Testis (tissue), 3 donors: ENCODE data around the gene EIPR1. TPM values are rescaled to one million over a fixed set of nuclear protein-coding genes. Genes with fewer than 3 reads are reported as not detected.

Experiments
- DNase-seq: peaks from one replicate; pipeline ENCODE4 v3.0.0-alpha.2; 2019
- H3K27ac ChIP-seq, 2 donors: fragments of 200-600 bp; sonication (generic); one replicate each; pipeline ENCODE4 v1.5.1; 2019
- H3K27me3 ChIP-seq: fragments of 200-600 bp; sonication (generic); one replicate; pipeline ENCODE4 v1.5.1; 2019
- H3K36me3 ChIP-seq: fragments of 200-600 bp; sonication (generic); one replicate; pipeline ENCODE4 v1.5.1; 2017; ENCODE audit warnings: low read depth; ENCODE audit errors: missing control alignments
- H3K4me1 ChIP-seq: fragments of 200-600 bp; sonication (generic); one replicate; pipeline ENCODE4 v1.5.1; 2019
- H3K4me3 ChIP-seq, 2 donors: fragments of 200-600 bp; sonication (generic); one replicate each; pipeline ENCODE4 v1.5.1; 2017 to 2019
- H3K9me3 ChIP-seq: fragments of 200-600 bp; sonication (generic); one replicate; pipeline ENCODE4 v1.5.1; 2017
- POLR2A ChIP-seq: fragments of 450-650 bp; IDR thresholded peaks from one replicate; pipeline ENCODE4 v1.6.1; 2017; ENCODE audit warnings: antibody characterized with exemption, mild to moderate bottlenecking, moderate library complexity
- WGBS, 2 donors: methylation state at CpG; one replicate each; pipeline ENCODE4 v1.1.5; 2018; 5-methylcytosine and 5-hydroxymethylcytosine counted together
- intact Hi-C: fragments of 100-400 bp; cut with DNase I; formaldehyde crosslinking; loops from one replicate; pipeline ENCODE4 v1.15.1; 2023; ENCODE audit warnings: low total_unique reads
- polyA plus RNA-seq: library from polyadenylated mRNA; stranded (reverse); fragments of 350-450 nt; fragmentation: Illumina TruSeq; extraction: RNeasy Lipid Tissue Mini Kit (QIAGEN cat#74804); gene quantifications from one replicate; pipeline ENCODE4 v1.2.3, GENCODE V29; 2014; ENCODE audit warnings: low read depth, low replicate concordance; ENCODE audit not compliant: insufficient read depth
- total RNA-seq, 2 donors: library from RNA; depleted of rRNA; stranded (reverse); fragments of >200 nt; gene quantifications; one replicate each; pipeline ENCODE4 v1.2.3, GENCODE V29; 2016
- TF ChIP-seq, protein P1 (sequence below), 3 experiments: fragments of 450-650 bp in 2 of 3; fragments of 200-600 bp in 1 of 3; sonication (generic) in 1 of 3; IDR thresholded peaks; one replicate each; pipeline ENCODE4 v1.5.1; 2016 to 2019; ENCODE audit warnings: antibody characterized with exemption in 3 of 3, mild to moderate bottlenecking in 2 of 3, moderate library complexity in 1 of 3

Gene EIPR1
- total and polyA plus RNA-seq, 3 donors from 2014 or later, result 31.5 to 40.2 (median 32.1) TPM

DNA sequence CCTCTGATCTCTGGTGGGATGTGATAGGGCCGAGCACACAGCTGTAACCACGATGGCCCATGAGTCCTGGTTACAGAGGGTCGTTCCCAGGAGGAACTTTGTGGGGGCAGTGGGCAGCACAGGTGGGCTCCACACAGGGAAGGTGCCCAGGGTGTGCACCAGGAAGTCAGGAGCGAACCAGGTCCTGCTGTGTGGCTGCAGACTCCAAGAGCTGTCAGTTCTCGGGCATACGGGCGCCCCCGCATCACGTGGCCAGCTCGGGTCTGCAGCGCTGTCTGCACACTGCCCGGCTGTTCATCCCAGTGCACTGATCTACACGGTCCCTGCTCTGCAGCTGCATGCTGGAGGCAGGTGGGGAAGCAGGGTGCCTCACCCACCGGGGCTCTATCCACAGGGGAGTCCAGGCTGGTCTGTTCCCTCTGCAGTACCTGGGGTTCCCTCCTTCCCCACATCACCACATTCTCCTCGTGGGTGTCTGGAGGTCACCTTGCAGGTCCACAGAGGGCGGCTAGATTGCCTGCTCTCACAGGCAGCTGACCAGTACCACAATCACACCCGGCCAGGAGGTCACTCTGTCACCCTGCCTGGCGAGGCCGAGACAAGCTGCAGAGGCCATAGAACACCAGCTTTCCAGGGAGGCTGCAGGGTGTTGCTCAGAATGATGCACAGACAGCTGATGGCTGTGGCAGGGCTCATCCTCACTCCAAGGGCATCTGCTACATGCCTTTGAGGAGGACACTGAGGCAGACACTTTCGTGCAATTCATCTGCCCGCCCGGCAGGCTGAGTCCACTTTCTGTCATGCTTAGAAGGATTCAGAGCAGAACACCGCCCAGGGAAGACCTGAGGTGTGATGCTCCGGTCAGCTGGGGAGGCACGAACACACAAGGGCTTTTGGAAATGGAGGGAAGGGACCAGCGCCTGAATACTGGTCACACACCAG is 202.7 kb downstream of the EIPR1 start:
- no peaks in the 10 kb centered on the region for H3K4me1 ChIP-seq
- 90 to 91% methylated on average over 26 of the region's 26 CpGs for WGBS, 2 donors
- no peak for DNase-seq
- no peaks in the 10 kb centered on the region for H3K27me3 ChIP-seq
- TF ChIP-seq POLR2A, result no peak
- TF ChIP-seq, protein P1, sequence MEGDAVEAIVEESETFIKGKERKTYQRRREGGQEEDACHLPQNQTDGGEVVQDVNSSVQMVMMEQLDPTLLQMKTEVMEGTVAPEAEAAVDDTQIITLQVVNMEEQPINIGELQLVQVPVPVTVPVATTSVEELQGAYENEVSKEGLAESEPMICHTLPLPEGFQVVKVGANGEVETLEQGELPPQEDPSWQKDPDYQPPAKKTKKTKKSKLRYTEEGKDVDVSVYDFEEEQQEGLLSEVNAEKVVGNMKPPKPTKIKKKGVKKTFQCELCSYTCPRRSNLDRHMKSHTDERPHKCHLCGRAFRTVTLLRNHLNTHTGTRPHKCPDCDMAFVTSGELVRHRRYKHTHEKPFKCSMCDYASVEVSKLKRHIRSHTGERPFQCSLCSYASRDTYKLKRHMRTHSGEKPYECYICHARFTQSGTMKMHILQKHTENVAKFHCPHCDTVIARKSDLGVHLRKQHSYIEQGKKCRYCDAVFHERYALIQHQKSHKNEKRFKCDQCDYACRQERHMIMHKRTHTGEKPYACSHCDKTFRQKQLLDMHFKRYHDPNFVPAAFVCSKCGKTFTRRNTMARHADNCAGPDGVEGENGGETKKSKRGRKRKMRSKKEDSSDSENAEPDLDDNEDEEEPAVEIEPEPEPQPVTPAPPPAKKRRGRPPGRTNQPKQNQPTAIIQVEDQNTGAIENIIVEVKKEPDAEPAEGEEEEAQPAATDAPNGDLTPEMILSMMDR (IDR thresholded peaks at IDR 0.05), result no peak
- no peaks in the 10 kb centered on the region for H3K9me3 ChIP-seq
- H3K4me3 ChIP-seq, result no peak overlapping the region
- no peaks in the 10 kb centered on the region for H3K36me3 ChIP-seq
- intact Hi-C loops, result no loop called here
- no peak overlapping the region for H3K27ac ChIP-seq

DNA sequence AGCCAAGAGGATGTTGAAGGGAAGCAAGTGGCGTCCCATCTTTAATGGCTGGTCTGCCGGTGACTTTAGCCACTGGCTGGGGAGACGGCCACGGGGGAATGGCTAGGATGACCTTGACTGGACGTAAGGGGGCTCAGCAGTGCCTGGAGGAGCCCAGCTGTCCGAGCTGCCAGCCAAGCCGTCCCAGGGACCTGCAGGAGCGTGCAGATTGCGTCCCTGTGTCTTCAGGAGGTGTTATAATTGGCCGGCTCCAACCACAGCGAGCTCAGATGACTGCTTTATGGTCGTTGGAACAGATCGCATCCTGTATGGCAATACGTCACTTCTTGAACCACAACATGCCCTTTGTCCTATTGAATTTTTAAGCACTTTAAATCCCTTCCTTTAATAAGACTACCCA is 204.6 kb downstream of the EIPR1 start:
- no peaks in the 10 kb centered on the region for H3K9me3 ChIP-seq
- intact Hi-C loops, result no loop called here
- H3K36me3 ChIP-seq, result no peaks in the 10 kb centered on the region

DNA sequence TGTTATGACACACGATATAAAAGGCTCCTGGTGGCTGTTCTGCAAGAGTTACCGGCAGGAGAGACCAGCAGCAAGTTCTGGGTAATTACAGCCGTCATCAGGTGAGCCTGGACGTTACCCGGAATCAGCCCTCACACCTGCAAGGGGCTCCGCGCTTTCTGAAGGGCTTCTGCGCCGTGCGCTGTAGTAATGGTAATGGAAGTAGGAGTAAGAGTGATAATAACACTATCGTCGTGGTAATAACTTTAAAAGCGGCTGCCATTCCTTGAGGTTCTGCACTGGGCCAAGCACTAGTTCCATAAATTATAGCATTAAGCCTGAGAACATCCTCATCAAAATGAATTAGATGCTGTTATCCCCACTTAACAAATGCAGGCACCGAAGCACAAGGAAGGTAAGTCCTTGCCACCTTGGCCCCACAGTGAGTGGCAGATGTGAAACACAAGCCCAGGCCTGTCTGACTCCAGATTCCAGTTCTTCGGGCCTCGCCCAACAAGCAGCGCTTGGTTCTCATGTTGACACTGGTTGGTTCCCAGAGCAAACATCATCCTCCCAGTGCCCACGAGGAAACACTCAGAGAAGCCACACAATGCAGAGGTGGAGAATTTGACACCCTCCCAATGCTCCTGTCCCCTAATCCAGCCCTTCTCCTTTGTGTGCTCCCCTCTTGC is 205.2 kb downstream of the EIPR1 start:
- H3K27ac ChIP-seq, result no peak overlapping the region
- no peaks in the 10 kb centered on the region for H3K4me1 ChIP-seq
- H3K27me3 ChIP-seq, result no peaks in the 10 kb centered on the region
- H3K9me3 ChIP-seq, result no peaks in the 10 kb centered on the region
- TF ChIP-seq, protein P1 (IDR thresholded peaks at IDR 0.05), result no peak
- no peak for TF ChIP-seq POLR2A
- no peak overlapping the region for H3K4me3 ChIP-seq
- DNase-seq, result no peak
- WGBS, 2 donors, result 94 to 96% methylated on average over 16 to 18 of the region's 18 CpGs
- intact Hi-C loops, result no loop called here
- H3K36me3 ChIP-seq, result no peaks in the 10 kb centered on the region

More for the DNA sequence above, 204.6 kb downstream of the EIPR1 start:
- Histone ChIP-seq H3K27ac (no peak overlapping the region), H3K4me3 (no peak overlapping the region), H3K4me1 (no peaks in the 10 kb centered on the region), H3K27me3 (no peaks in the 10 kb centered on the region)
- 81 to 86% methylated on average over 14 of the region's 14 CpGs for WGBS, 2 donors
- no peak for DNase-seq
- TF ChIP-seq POLR2A, result no peak
- TF ChIP-seq, protein P1 (IDR thresholded peaks at IDR 0.05), result no peak

DNA sequence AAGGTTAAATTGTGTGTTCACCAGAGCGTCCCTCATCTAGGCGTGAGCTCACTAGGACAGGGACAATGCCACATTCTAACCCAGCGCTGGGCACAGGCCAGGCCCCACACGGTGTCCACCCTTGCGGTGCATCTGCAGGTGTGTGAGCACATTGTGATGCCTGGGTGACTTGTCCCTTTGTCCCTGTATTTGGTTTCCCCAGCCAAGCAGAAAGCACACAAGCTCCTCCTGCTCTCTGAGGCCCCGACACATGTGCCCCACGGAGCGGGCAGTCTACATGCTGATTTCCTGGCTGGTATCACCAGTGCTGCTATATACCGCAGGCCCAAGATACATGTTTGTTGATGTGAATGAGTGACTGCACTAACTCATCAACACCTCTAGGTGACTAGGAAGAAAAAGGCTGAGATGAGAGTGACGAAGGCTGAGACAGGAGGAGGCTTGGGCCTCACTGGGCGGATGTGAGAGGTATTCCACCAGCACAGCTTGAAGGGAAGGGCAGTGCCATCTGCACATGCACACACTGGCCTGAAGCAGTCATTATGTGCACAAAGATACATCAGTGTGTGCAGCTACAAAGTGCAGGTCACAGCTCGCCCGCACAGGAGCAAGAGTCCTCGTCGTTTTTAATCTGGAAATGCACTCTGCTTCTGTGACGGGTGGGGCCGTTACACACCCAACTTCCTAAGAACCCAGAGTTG is 205.9 kb downstream of the EIPR1 start:
- H3K36me3 ChIP-seq, result no peaks in the 10 kb centered on the region
- intact Hi-C loops, result no loop called here
- no peak overlapping the region for H3K27ac ChIP-seq
- no peaks in the 10 kb centered on the region for H3K27me3 ChIP-seq
- TF ChIP-seq POLR2A, result no peak
- TF ChIP-seq, protein P1 (IDR thresholded peaks at IDR 0.05), result no peak
- H3K9me3 ChIP-seq, result no peaks in the 10 kb centered on the region
- DNase-seq, result no peak
- WGBS, 2 donors, result 83 to 90% methylated on average over 17 of the region's 17 CpGs
- H3K4me3 ChIP-seq, result no peak overlapping the region
- no peaks in the 10 kb centered on the region for H3K4me1 ChIP-seq
